Left lung (tissue), 10 donors: ENCODE data around the gene A2ML1. TPM values are rescaled to one million over a fixed set of nuclear protein-coding genes. Genes with fewer than 3 reads are reported as not detected.
"Not testable (repeated sequence)": the region's sequence is repeated elsewhere in the genome, so short reads cannot be mapped to it uniquely, and the experiment has no call there.

ENCODE experiments used
- ATAC-seq: fragments of 200-7000 bp; cut with Tn5 transposase; one replicate; pipeline ENCODE4 v1.9.1; 2020; ENCODE audit warnings: moderate library complexity
- DNase-seq, 4 donors: peaks; one replicate each; pipeline ENCODE4 v3.0.0-alpha.2; 2013 to 2020
- H3K27ac ChIP-seq, 2 donors: fragments of 200-600 bp; sonication (generic) in 1 of 2; one replicate each; pipeline versions ENCODE4 v1.5.0 to v1.8.0; 2020 to 2021
- H3K27me3 ChIP-seq, 2 donors: fragments of 200-600 bp; sonication (generic) in 1 of 2; one replicate each; pipeline versions ENCODE4 v1.5.0 to v1.8.0; 2020 to 2021
- H3K36me3 ChIP-seq, 2 donors: fragments of 200-600 bp; sonication (generic) in 1 of 2; one replicate each; pipeline versions ENCODE4 v1.5.0 to v1.8.0; 2020 to 2021
- H3K4me1 ChIP-seq, 2 donors: fragments of 200-600 bp; one replicate each; pipeline ENCODE4 v1.8.0; 2021
- H3K4me3 ChIP-seq, 2 donors: fragments of 200-600 bp; sonication (generic) in 1 of 2; one replicate each; pipeline versions ENCODE4 v1.5.0 to v1.8.0; 2020 to 2021; ENCODE audit warnings: mild to moderate bottlenecking in 1 of 2
- H3K9me3 ChIP-seq, 2 donors: fragments of 200-600 bp; sonication (generic) in 1 of 2; one replicate each; pipeline versions ENCODE4 v1.5.0 to v1.8.0; 2020 to 2021
- CTCF ChIP-seq, 2 donors: fragments of 200-600 bp; sonication (generic) in 1 of 2; IDR thresholded peaks; one replicate each; pipeline versions ENCODE4 v1.5.0 to v1.8.0; 2021; ENCODE audit warnings: antibody characterized with exemption in 2 of 2
- intact Hi-C, 2 donors: fragments of 100-400 bp; cut with DNase I; formaldehyde crosslinking; loops; one replicate each; pipeline versions ENCODE4 v1.11.2 to v1.14.2; 2022
- polyA plus RNA-seq, 6 donors: library from polyadenylated mRNA; unstranded; fragments of 120-200 nt; gene quantifications; one replicate each; pipeline ENCODE4 v1.2.1, GENCODE V29; 2013; ENCODE audit not compliant: insufficient read length in 6 of 6
- total RNA-seq, 2 donors: library from RNA; stranded (reverse); fragmentation: NEBNext Ultra II Directional; extraction: Animal tissue kit (Norgen Biotek cat#: 25700); gene quantifications; one replicate each; pipeline ENCODE4 v1.2.1, GENCODE V29; 2021
- donor health status: DM: no; HTN: yes; CAD: no.
- donor health status: DM: no; HTN: no; CAD: no.

A2ML1 gene
- total and polyA plus RNA-seq, 8 donors: 0.72 to 0.94 (median 0.89) TPM; not detected in 2

- no peak for DNase-seq
- no peak for ATAC-seq
- no peak overlapping the region for H3K4me3 ChIP-seq
- H3K4me1 ChIP-seq: no peaks in the 10 kb centered on the region
- H3K9me3 ChIP-seq: no peaks in the 10 kb centered on the region
- intact Hi-C loops: no loop called here
- no peak for TF ChIP-seq CTCF (IDR thresholded peaks at IDR 0.05)
- no peak overlapping the region for H3K27ac ChIP-seq
- H3K27me3 ChIP-seq: no peaks in the 10 kb centered on the region
- no peaks in the 10 kb centered on the region for H3K36me3 ChIP-seq
Measured at GRCh38 chr12:8891976-8892375, 69.6 kb downstream of the A2ML1 start.

DNA sequence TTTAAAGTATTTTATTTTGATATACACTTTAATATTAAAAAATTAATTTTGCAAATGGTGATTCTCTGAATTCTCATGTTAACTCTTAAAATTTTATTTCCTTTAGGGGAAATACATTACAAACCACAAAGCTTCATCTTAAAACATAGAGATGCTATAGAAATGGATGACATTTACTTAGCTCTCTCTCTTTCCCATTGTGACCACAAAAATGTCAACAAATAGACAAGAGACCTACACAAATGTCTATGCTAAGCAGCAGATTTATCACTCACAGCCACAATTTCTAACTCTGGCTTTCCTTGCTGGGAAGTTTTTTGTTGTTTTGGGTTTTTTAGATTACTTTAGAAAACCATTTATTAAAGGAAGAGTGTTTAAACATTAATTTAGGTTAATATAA is 72.0 kb downstream of the A2ML1 start:
- H3K36me3 ChIP-seq: no peaks in the 10 kb centered on the region
- TF ChIP-seq CTCF (IDR thresholded peaks at IDR 0.05): no peak
- no peak overlapping the region for H3K4me3 ChIP-seq
- H3K9me3 ChIP-seq: no peaks in the 10 kb centered on the region
- intact Hi-C loops: no loop called here
- ATAC-seq (no peak), DNase-seq (no peak)
- H3K27ac ChIP-seq: no peak overlapping the region
- no peaks in the 10 kb centered on the region for H3K27me3 ChIP-seq
- no peaks in the 10 kb centered on the region for H3K4me1 ChIP-seq

GRCh38 chr12:8894986-8895385 is 72.6 kb downstream of the A2ML1 start:
- TF ChIP-seq CTCF (IDR thresholded peaks at IDR 0.05): no peak
- Histone ChIP-seq H3K27ac (no peak overlapping the region), H3K4me3 (no peak overlapping the region), H3K27me3 (no peaks in the 10 kb centered on the region), H3K9me3 (no peaks in the 10 kb centered on the region), H3K4me1 (no peaks in the 10 kb centered on the region), H3K36me3 (no peaks in the 10 kb centered on the region)
- ATAC-seq (no peak), DNase-seq (no peak)
- intact Hi-C loops: no loop called here

- H3K36me3 ChIP-seq: no peaks in the 10 kb centered on the region
- no peak for DNase-seq
- intact Hi-C loops: no loop called here
- peaks cover 0 to 7% of the 10 kb centered on the region in 2 donors for H3K9me3 ChIP-seq
- no peaks in the 10 kb centered on the region for H3K4me1 ChIP-seq
- H3K27ac ChIP-seq: no peak overlapping the region
- H3K27me3 ChIP-seq: no peaks in the 10 kb centered on the region
- ATAC-seq: no peak
- no peak for TF ChIP-seq CTCF (IDR thresholded peaks at IDR 0.05)
- no peak overlapping the region for H3K4me3 ChIP-seq
Measured at GRCh38 chr12:8897081-8897480, 74.7 kb downstream of the A2ML1 start.

GRCh38 chr12:8899830-8900229 is 77.4 kb downstream of the A2ML1 start:
- TF ChIP-seq CTCF (IDR thresholded peaks at IDR 0.05): no peak
- ATAC-seq (no peak), DNase-seq (no peak)
- H3K27ac ChIP-seq: no peak overlapping the region
- H3K27me3 ChIP-seq: no peaks in the 10 kb centered on the region
- H3K4me1 ChIP-seq: no peaks in the 10 kb centered on the region
- no peak overlapping the region for H3K4me3 ChIP-seq
- intact Hi-C loops: no loop called here
- H3K36me3 ChIP-seq: no peaks in the 10 kb centered on the region
- peaks cover 0 to 7% of the 10 kb centered on the region in 2 donors for H3K9me3 ChIP-seq

DNA sequence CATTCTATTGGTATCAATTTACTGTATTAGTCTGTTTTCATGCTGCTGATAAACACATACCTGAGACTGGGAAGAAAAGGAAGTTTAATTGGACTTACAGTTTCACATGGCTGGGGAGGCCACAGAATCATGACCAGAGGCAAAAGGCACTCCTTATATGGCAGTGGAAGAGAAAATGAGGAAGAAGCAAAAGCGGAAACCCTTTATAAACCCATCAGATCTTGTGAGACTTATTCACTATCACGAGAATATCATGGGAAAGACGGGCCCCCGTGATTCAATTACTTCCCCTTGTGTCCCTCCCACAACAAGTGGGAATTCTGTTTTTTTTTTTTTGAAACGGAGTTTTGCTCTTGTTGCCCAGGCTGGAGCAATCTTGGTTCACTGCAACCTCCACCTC is 80.3 kb downstream of the A2ML1 start:
- peak; percentile 30 for ATAC-seq
- intact Hi-C loops: not testable (repeated sequence)

More for the DNA sequence above, 80.3 kb downstream of the A2ML1 start:
- H3K9me3 ChIP-seq, H3K27ac ChIP-seq, DNase-seq, H3K4me3 ChIP-seq, H3K36me3 ChIP-seq, H3K4me1 ChIP-seq, H3K27me3 ChIP-seq: not testable (repeated sequence)
